Progenitor cell of endocrine pancreas (in vitro differentiated cells): Measurements from ENCODE around the gene SMIM7. TPM values are rescaled to one million over a fixed set of nuclear protein-coding genes. Genes with fewer than 3 reads are reported as not detected.

ENCODE experiments used
- DNase-seq: peaks from one replicate; pipeline ENCODE4 v3.0.0; 2021; ENCODE audit warnings: low spot score; ENCODE audit not compliant: unreplicated experiment
- H3K27ac Mint-ChIP-seq: 2 replicates; pipeline ENCODE4 v1.8.0; 2021; ENCODE audit warnings: mild to moderate bottlenecking, moderate library complexity, mixed read lengths
- H3K27me3 Mint-ChIP-seq: 2 replicates; pipeline ENCODE4 v1.8.0; 2021; ENCODE audit warnings: mixed read lengths
- H3K36me3 Mint-ChIP-seq: 2 replicates; pipeline ENCODE4 v1.8.0; 2022; ENCODE audit warnings: mixed read lengths; ENCODE audit not compliant: insufficient read depth
- H3K4me1 Mint-ChIP-seq: 2 replicates; pipeline ENCODE4 v1.8.0; 2021; ENCODE audit warnings: low read depth, mixed read lengths
- H3K4me3 Mint-ChIP-seq: 2 replicates; pipeline ENCODE4 v1.8.0; 2021; ENCODE audit warnings: low read depth, mild to moderate bottlenecking, moderate library complexity, mixed read lengths
- H3K9me3 Mint-ChIP-seq: 2 replicates; pipeline ENCODE4 v1.8.0; 2021; ENCODE audit warnings: low read depth, mixed read lengths
- total RNA-seq: library from RNA; stranded (reverse); gene quantifications from 2 replicates; pipeline ENCODE4 v1.2.1, GENCODE V29; 2021
- TF ChIP-seq, protein P1 (sequence below): fragments of 200-600 bp; sonication (generic); IDR thresholded peaks from one replicate; pipeline ENCODE4 v1.5.0; 2021; ENCODE audit warnings: antibody characterized with exemption, mild to moderate bottlenecking; ENCODE audit not compliant: unreplicated experiment

The SMIM7 gene
- total RNA-seq, 1 donor from 2014 or later = 81.3 TPM

DNA sequence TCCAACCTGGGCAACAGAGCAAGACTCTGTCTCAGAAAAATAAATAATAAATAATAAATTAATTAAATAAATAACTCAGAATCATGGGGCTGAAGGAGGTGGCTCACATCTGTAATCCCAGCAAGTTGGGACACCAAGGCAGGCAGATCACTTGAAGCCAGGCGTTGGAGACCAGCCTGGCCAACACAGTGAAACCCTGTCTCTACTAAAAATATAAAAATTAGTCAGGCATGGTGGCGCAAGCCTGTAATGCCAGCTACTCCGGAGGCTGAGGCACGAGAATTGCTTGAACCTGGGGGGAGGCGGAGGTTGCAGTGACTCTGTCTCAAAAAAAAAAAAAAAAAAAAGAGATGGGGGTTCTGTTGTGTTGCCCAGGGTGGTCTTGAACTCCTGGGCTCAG is 8.2 kb upstream of the SMIM7 start:
- no peaks in the 10 kb centered on the region for H3K27me3 Mint-ChIP-seq

GRCh38 chr19:16661480-16662034 is 1.6 kb upstream of the SMIM7 start:
- TF ChIP-seq, protein P1, sequence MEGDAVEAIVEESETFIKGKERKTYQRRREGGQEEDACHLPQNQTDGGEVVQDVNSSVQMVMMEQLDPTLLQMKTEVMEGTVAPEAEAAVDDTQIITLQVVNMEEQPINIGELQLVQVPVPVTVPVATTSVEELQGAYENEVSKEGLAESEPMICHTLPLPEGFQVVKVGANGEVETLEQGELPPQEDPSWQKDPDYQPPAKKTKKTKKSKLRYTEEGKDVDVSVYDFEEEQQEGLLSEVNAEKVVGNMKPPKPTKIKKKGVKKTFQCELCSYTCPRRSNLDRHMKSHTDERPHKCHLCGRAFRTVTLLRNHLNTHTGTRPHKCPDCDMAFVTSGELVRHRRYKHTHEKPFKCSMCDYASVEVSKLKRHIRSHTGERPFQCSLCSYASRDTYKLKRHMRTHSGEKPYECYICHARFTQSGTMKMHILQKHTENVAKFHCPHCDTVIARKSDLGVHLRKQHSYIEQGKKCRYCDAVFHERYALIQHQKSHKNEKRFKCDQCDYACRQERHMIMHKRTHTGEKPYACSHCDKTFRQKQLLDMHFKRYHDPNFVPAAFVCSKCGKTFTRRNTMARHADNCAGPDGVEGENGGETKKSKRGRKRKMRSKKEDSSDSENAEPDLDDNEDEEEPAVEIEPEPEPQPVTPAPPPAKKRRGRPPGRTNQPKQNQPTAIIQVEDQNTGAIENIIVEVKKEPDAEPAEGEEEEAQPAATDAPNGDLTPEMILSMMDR = no peak
- peak overlapping the region; percentile 88 for H3K27ac Mint-ChIP-seq
- H3K4me1 Mint-ChIP-seq = peaks cover 14% of the 10 kb centered on the region
- peak; percentile 17 for DNase-seq
- no peaks in the 10 kb centered on the region for H3K9me3 Mint-ChIP-seq
- H3K27me3 Mint-ChIP-seq = no peaks in the 10 kb centered on the region
- peak overlapping the region; percentile 81 for H3K4me3 Mint-ChIP-seq
- peaks cover 4% of the 10 kb centered on the region for H3K36me3 Mint-ChIP-seq

More for the DNA sequence above, 8.2 kb upstream of the SMIM7 start:
- H3K4me3 Mint-ChIP-seq = no peak overlapping the region
- no peak overlapping the region for H3K27ac Mint-ChIP-seq
- H3K9me3 Mint-ChIP-seq = no peaks in the 10 kb centered on the region
- no peak for DNase-seq
- no peaks in the 10 kb centered on the region for H3K36me3 Mint-ChIP-seq
- TF ChIP-seq, protein P1 = no peak
- peaks cover 6% of the 10 kb centered on the region for H3K4me1 Mint-ChIP-seq

- H3K27ac Mint-ChIP-seq = peak within 1 kb of the TSS; percentile 98
- peak within 1 kb of the TSS; percentile 100 for H3K4me3 Mint-ChIP-seq
- H3K27me3 Mint-ChIP-seq = no peaks in the 10 kb centered on the region
- H3K36me3 Mint-ChIP-seq = peaks cover 6% of the 10 kb centered on the region
- H3K9me3 Mint-ChIP-seq = no peaks in the 10 kb centered on the region
- H3K4me1 Mint-ChIP-seq = peaks cover 14% of the 10 kb centered on the region
- TF ChIP-seq, protein P1 = no peak
- peak; percentile 34 for DNase-seq
Measured at GRCh38 chr19:16660763-16661479, 977 bp upstream of the SMIM7 start, which contains the start of gene TMEM38A. Gene TMEM38A, plus strand, starts transcription at chr19:16661139. Its CDS starts 79 bp downstream, at chr19:16661218.

GRCh38 chr19:16659464-16659831 is 496 bp downstream of the SMIM7 start:
- Mint-ChIP-seq H3K4me3 (peak overlapping the region; percentile 100), H3K27ac (peak overlapping the region; percentile 98), H3K27me3 (no peaks in the 10 kb centered on the region), H3K4me1 (peaks cover 14% of the 10 kb centered on the region), H3K9me3 (no peaks in the 10 kb centered on the region), H3K36me3 (peaks cover 10% of the 10 kb centered on the region)
- no peak for DNase-seq
- TF ChIP-seq, protein P1 = no peak

DNA sequence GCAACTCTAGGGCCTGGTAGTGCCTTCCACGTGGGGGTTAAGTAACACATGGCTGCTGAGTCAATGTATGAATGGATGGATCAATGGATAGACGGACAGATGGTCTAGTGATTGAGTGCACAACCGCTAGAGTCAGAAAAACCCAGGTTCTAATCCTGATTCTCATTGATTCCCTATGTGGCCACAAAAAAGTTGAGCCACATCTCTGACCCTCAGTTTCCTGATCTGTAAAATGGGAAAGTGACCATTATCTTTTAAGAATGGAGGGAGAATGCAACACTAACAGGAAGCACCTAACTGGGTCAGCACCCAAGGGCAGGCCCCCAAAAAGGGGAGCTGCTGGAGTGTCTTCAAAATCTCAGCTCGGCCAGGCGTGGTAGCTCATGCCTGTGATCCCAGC is 2.6 kb downstream of the SMIM7 start:
- DNase-seq = no peak
- TF ChIP-seq, protein P1 = no peak
- Mint-ChIP-seq H3K4me3 (no peak overlapping the region), H3K9me3 (no peaks in the 10 kb centered on the region), H3K27ac (no peak overlapping the region), H3K4me1 (peaks cover 9% of the 10 kb centered on the region), H3K36me3 (peaks cover 19% of the 10 kb centered on the region), H3K27me3 (no peaks in the 10 kb centered on the region)
